Ascending aorta (tissue), 2 donors: ENCODE data around the gene MYL10. TPM values are rescaled to one million over a fixed set of nuclear protein-coding genes. Genes with fewer than 3 reads are reported as not detected.
A peak's percentile ranks its signal among the peaks of the same experiment; 100 is the strongest.
"Not testable (repeated sequence)": the region's sequence is repeated elsewhere in the genome, so short reads cannot be mapped to it uniquely, and the experiment has no call there.

Source experiments
- DNase-seq, 2 donors: peaks; one replicate each; pipeline ENCODE4 v3.0.0-alpha.2; 2019; ENCODE audit warnings: low spot score in 2 of 2
- H3K27ac ChIP-seq, 2 donors: fragments of 200-600 bp; sonication (generic); one replicate each; pipeline ENCODE4 v1.5.1; 2016 to 2017; ENCODE audit warnings: mild to moderate bottlenecking in 1 of 2
- H3K27me3 ChIP-seq: fragments of 200-600 bp; sonication (generic); one replicate; pipeline ENCODE4 v1.5.1; 2017
- H3K36me3 ChIP-seq, 2 donors: fragments of 200-600 bp; sonication (generic); one replicate each; pipeline ENCODE4 v1.5.1; 2016
- H3K4me1 ChIP-seq, 2 donors: fragments of 200-600 bp; sonication (generic); one replicate each; pipeline ENCODE4 v1.5.1; 2016 to 2017; ENCODE audit warnings: mild to moderate bottlenecking in 1 of 2
- H3K4me3 ChIP-seq, 2 donors: fragments of 200-600 bp; sonication (generic); one replicate each; pipeline ENCODE4 v1.5.1; 2016 to 2017; ENCODE audit warnings: mild to moderate bottlenecking in 1 of 2
- H3K9me3 ChIP-seq, 2 donors: fragments of 200-600 bp; sonication (generic); one replicate each; pipeline ENCODE4 v1.5.1; 2016
- CTCF ChIP-seq, 3 experiments: fragments of 200-600 bp in 2 of 3; fragments of 450-650 bp in 1 of 3; sonication (generic) in 2 of 3; IDR thresholded peaks; one replicate each; pipeline ENCODE4 v1.5.1; 2016 to 2019; ENCODE audit warnings: antibody characterized with exemption in 3 of 3, mild to moderate bottlenecking in 1 of 3, moderate library complexity in 1 of 3
- intact Hi-C: fragments of 100-400 bp; cut with DNase I; formaldehyde crosslinking; loops from one replicate; pipeline ENCODE4 v1.15.1; 2023
- total RNA-seq: library from RNA; depleted of rRNA; stranded (reverse); fragments of >200 nt; gene quantifications from one replicate; pipeline ENCODE4 v1.1.0, GENCODE V29; 2016

MYL10 gene
- total RNA-seq, 1 donor from 2014 or later: not detected

- no peak for TF ChIP-seq CTCF (IDR thresholded peaks at IDR 0.05)
- Histone ChIP-seq H3K9me3 (no peaks in the 10 kb centered on the region), H3K36me3 (no peaks in the 10 kb centered on the region), H3K4me1 (peaks cover 0 to 6% of the 10 kb centered on the region in 2 donors), H3K27me3 (no peaks in the 10 kb centered on the region), H3K4me3 (no peak overlapping the region), H3K27ac (no peak overlapping the region)
- intact Hi-C loops: loop anchor here (10.0 kb wide), 1 partner anchor 519 kb away; no protein-coding TSS in a partner anchor
- DNase-seq: no peak
These were observed 23.2 kb downstream of the MYL10 start for GRCh38 chr7:101605611-101606497.

- not testable (repeated sequence) for H3K9me3 ChIP-seq, H3K27me3 ChIP-seq, H3K4me3 ChIP-seq, H3K4me1 ChIP-seq, H3K36me3 ChIP-seq, DNase-seq, H3K27ac ChIP-seq
- intact Hi-C loops: loop anchor here (5.0 to 10.0 kb wide), 2 partner anchors 520 to 667 kb away; no protein-coding TSS in a partner anchor
These were observed 24.2 kb downstream of the MYL10 start for GRCh38 chr7:101604934-101605332.

GRCh38 chr7:101604331-101604933 lies 24.7 kb downstream of the MYL10 start:
- H3K27me3 ChIP-seq: no peaks in the 10 kb centered on the region
- no peak overlapping the region for H3K27ac ChIP-seq
- intact Hi-C loops: loop anchor here (5.0 to 10.0 kb wide), 2 partner anchors 520 to 668 kb away; no protein-coding TSS in a partner anchor
- H3K36me3 ChIP-seq: no peaks in the 10 kb centered on the region
- peaks cover 0 to 6% of the 10 kb centered on the region in 2 donors for H3K4me1 ChIP-seq
- no peak for TF ChIP-seq CTCF (IDR thresholded peaks at IDR 0.05)
- no peak for DNase-seq
- no peak overlapping the region for H3K4me3 ChIP-seq
- H3K9me3 ChIP-seq: no peaks in the 10 kb centered on the region

GRCh38 chr7:101602484-101603241 lies 26.4 kb downstream of the MYL10 start:
- peak overlapping the region in 1 of 2 donors; percentile 10 for H3K4me3 ChIP-seq

GRCh38 chr7:101602082-101602481 lies 27.0 kb downstream of the MYL10 start:
- Histone ChIP-seq H3K27ac (no peak overlapping the region), H3K4me1 (peaks cover 0 to 6% of the 10 kb centered on the region in 2 donors), H3K27me3 (no peaks in the 10 kb centered on the region), H3K4me3 (no peak overlapping the region), H3K36me3 (no peaks in the 10 kb centered on the region), H3K9me3 (no peaks in the 10 kb centered on the region)
- intact Hi-C loops: loop anchor here (1.0 to 10.0 kb wide), 5 partner anchors 87 to 670 kb away; no protein-coding TSS in a partner anchor
- no peak for TF ChIP-seq CTCF (IDR thresholded peaks at IDR 0.05)
- no peak for DNase-seq

More at GRCh38 chr7:101602484-101603241, 26.4 kb downstream of the MYL10 start:
- H3K27me3 ChIP-seq: no peaks in the 10 kb centered on the region
- intact Hi-C loops: loop anchor here (1.0 to 10.0 kb wide), 5 partner anchors 86 to 670 kb away; no protein-coding TSS in a partner anchor
- DNase-seq: peak in 1 of 2 donors; percentile 82
- H3K4me1 ChIP-seq: peaks cover 0 to 6% of the 10 kb centered on the region in 2 donors
- H3K36me3 ChIP-seq: no peaks in the 10 kb centered on the region
- TF ChIP-seq CTCF (IDR thresholded peaks at IDR 0.05): peak; percentile 86 to 89 (median 88)
- no peaks in the 10 kb centered on the region for H3K9me3 ChIP-seq
- no peak overlapping the region for H3K27ac ChIP-seq
